Dendritic cell treated with granulocyte-macrophage colony-stimulating factor and Interleukin-4, amounts not matched to agents 40 ng/mL and 50 ng/mL, for 4 days (primary cell): Measurements from ENCODE around the gene MPIG6B.
A peak's percentile ranks its signal among the peaks of the same experiment; 100 is the strongest.

ENCODE experiments used
- H3K27ac Mint-ChIP-seq: one replicate; pipeline ENCODE4 v1.8.0; 2022; ENCODE audit warnings: mild to moderate bottlenecking, mixed read lengths
- H3K27me3 Mint-ChIP-seq: one replicate; pipeline ENCODE4 v1.8.0; 2022; ENCODE audit warnings: mild to moderate bottlenecking, mixed read lengths
- H3K36me3 Mint-ChIP-seq: one replicate; pipeline ENCODE4 v1.8.0; 2022; ENCODE audit warnings: low read depth, mixed read lengths
- H3K4me1 Mint-ChIP-seq: one replicate; pipeline ENCODE4 v1.8.0; 2022; ENCODE audit warnings: low read depth, mixed read lengths
- H3K4me3 Mint-ChIP-seq: one replicate; pipeline ENCODE4 v1.8.0; 2022; ENCODE audit warnings: mild to moderate bottlenecking, moderate library complexity, mixed read lengths
- H3K9me3 Mint-ChIP-seq: one replicate; pipeline ENCODE4 v1.8.0; 2022; ENCODE audit warnings: mixed read lengths
- intact Hi-C: fragments of 100-400 bp; cut with micrococcal nuclease; formaldehyde crosslinking; loops from one replicate; pipeline ENCODE4 v1.15.0; 2022

The MPIG6B gene

DNA sequence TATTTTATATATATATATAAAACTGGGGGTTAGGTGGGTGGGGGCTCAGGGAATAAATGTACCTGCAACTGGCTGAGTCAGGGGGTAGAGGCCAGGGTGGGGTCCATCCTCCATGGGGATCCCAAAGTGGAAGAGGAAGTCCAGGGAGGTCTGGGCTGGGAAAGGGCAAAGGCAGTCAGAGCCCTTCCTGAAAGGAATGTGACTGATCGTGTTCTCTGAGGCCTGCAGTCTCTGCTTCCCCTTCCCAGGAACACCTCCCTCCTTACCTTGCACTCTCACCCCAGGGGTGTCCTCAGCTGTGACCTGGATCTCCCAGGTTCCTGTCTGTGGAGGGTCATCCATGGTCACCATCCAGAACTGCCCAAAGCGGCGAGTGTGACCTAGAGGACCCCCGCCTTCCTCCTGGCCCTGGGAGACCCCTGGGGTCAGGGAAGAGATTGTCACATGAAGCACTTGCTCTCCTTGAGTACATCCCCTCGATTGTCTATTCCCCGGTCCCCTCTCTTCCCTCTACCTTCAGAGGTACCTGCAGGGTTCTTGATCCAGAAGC is 44.0 kb downstream of the MPIG6B start:
- Mint-ChIP-seq H3K9me3 (no peaks in the 10 kb centered on the region), H3K4me1 (peaks cover 42% of the 10 kb centered on the region), H3K27ac (peak overlapping the region; percentile 33), H3K4me3 (no peak overlapping the region), H3K36me3 (peaks cover 11% of the 10 kb centered on the region), H3K27me3 (peaks cover 3% of the 10 kb centered on the region)
- intact Hi-C loops, result no loop called here

DNA sequence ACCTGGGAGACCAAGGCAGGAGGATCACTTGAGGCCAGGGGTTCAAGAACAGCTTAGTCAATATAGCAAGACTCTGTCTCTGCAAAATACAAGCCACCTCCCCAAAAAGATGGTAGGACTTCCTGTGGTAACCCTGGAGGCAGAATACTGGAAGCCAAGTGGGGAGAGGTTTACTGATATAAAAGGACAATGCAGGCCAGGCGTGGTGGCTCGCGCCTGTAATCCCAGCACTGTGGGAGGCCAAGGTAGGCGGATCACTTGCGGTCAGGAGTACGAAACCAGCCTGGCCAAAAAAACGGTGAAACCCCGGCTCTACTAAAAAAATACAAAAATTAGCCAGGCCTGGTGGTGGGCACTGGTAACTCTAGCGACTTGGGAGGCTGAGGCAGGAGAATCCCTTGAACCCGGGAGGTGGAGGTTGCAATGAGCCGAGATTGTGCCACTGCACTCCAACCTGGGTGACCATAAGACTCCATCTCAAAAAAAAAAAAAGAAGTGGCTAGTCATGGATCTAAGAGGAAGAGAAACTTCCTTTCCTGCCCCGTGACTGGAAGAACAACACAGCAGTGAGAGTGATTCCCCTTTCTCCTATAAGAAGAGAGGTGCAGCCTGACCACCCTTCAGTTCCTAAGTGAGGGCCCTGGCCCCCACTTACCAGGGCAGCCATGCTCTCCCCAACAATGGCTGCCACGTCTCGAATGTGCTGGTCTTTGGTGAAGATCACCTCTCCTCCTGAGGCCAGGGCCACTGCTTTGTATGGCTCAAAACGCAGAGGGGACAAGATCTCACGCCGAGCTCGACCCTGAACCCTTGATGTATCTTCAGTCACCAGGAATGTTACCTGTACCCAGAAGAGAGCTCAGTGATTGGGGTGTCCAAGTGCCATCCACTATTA is 45.4 kb downstream of the MPIG6B start:
- Mint-ChIP-seq H3K4me3 (peak overlapping the region; percentile 51), H3K27ac (peak overlapping the region; percentile 33), H3K9me3 (no peaks in the 10 kb centered on the region), H3K4me1 (peaks cover 47% of the 10 kb centered on the region), H3K27me3 (peaks cover 3% of the 10 kb centered on the region), H3K36me3 (peaks cover 2% of the 10 kb centered on the region)
- intact Hi-C loops, result loop anchor here (2.0 kb wide), 3 partner anchors 30 to 88 kb away; partner anchors contain the start of genes DDAH2 and LY6G5C

DNA sequence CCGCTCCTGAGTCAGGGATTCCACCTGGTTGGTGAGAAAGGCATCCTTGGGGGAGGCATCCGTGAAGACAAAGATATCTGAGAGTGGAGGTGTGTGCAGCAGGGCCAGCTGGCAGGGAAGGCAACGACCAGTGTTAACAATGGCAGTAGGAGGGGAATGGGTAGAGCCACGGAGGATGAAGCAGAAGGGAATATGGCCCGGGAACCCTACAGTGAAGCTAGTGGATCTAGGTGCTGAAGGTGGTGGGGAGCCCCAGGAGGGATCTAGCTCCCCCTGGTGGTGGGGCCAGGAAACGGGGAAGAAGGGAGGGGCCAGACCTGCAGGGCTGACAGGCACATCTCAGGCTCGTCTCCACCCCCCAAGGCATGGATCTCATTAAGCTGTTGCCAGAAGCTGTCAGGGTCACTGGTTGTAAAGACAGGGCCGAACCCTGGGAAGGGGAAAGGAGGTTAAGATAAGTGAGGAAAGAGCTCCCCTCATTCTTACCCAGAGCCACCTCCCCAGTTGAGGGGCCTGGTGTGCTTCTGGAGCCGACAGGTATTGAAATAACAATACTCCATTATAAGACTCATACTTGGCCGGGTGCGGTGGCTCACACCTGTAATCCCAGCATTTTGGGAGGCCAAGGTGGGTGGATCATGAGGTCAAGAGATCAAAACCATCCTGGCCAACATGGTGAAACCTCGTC is 46.7 kb downstream of the MPIG6B start:
- Mint-ChIP-seq H3K9me3 (no peaks in the 10 kb centered on the region), H3K4me1 (peaks cover 44% of the 10 kb centered on the region), H3K27me3 (peaks cover 3% of the 10 kb centered on the region), H3K27ac (peak overlapping the region; percentile 33), H3K4me3 (no peak overlapping the region), H3K36me3 (no peaks in the 10 kb centered on the region)
- intact Hi-C loops, result loop anchor here (2.0 kb wide), 3 partner anchors 31 to 89 kb away; partner anchors contain the start of genes DDAH2 and LY6G5C

DNA sequence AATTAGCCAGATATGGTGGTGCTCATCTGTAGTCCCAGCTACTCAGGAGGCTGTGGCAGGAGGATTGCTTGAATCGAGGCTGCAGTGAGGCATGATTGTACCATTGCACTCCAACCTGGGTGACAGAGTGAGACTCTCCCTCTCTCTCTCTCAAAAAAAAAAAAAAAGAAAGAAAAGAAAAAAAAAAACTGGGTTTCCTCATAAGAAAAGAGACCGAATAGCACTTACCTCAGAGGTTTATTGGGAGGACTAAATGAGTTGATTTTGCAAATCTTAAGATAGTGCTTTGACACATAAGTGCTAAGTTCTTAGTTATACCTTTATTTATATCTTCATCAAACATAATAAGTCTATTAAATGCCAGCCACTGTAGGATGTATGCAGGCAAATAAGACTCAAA is 47.7 kb downstream of the MPIG6B start:
- intact Hi-C loops, result no loop called here
- no peak overlapping the region for H3K4me3 Mint-ChIP-seq
- no peaks in the 10 kb centered on the region for H3K9me3 Mint-ChIP-seq
- peaks cover 49% of the 10 kb centered on the region for H3K4me1 Mint-ChIP-seq
- no peaks in the 10 kb centered on the region for H3K36me3 Mint-ChIP-seq
- peaks cover 2% of the 10 kb centered on the region for H3K27me3 Mint-ChIP-seq
- H3K27ac Mint-ChIP-seq, result no peak overlapping the region

DNA sequence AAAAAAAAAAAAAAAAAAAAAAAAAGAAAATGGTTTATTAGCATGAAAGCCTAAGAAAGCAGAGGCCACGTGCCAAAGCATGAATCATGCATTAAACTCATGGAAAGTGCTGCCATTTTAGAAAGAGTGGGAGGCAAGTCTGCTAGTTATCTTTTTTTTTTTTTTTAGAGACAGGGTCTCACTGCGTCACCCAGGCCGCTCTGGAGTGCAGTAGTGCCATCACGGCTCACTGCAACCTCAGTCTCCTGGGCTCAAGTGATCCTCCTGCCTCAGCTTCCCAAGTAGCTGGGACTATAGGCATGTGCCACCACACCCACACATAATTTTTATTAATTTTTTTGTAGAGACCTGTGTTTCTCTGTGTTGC is 48.8 kb downstream of the MPIG6B start:
- Mint-ChIP-seq H3K9me3 (no peaks in the 10 kb centered on the region), H3K4me1 (peaks cover 60% of the 10 kb centered on the region), H3K27ac (no peak overlapping the region), H3K27me3 (peaks cover 4% of the 10 kb centered on the region), H3K4me3 (no peak overlapping the region), H3K36me3 (no peaks in the 10 kb centered on the region)
- intact Hi-C loops, result loop anchor here (1.0 kb wide), 1 partner anchor 58 kb away; no protein-coding TSS in a partner anchor

DNA sequence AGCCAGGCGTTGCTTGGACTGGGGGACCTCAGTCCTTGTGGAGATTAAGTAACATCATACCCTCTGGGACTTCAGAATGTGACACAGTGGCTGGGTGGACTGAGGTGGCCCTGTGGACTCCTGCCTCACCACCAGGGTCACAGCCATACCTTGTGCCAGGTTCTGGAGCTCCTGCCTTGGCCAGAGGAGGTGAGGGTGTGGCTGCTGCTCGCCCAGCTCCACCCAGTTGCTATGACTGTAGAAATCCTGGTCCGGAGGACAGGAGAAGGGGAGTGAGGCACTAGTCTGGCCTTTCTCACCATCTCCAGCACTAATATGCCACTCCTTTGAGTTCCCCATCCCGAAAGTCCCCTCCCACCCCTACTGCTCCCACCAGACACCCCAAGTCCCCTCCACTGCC is 52.0 kb downstream of the MPIG6B start:
- intact Hi-C loops, result no loop called here
- peak overlapping the region; percentile 29 for H3K27ac Mint-ChIP-seq

DNA sequence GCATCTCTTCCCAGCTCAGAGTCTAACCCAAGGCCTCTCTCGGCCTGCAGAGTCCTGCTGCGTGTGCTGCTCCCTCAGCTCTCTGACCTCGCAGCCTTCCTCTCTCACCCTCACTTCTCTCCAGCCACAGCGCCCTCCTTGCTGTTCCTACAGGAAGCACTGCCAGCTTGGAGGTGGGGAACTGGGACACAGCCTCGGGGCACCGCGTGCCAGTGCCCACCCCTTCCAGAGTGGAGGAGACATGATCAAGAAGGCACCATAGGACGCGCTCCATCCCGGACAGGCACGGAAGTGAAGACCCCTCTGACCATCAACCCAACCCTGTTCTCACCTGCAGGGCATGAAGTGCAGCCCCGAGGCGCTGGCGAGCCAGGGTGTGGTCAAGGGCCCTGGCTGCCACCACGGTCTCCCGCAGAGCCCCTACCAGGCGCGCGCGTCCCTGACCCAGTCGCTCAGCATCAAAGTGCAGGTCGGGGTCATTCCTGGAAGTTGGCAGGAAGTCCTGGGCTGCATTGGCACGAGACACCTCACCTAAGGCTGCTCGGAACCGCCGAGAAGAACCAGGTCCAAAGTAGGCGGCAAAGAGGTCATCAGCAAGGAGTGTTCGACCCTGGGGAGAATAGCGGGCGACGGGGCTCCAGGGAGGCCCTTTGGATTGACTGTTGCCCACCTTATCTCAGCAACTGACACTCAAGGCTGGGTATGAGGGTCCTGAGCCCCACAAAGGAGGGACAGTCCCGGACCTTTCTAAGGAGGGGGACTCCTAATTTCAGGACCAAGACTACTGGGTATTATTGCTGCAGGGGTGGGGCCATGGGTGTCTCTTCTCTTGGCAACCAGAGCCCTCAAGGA is 52.7 kb downstream of the MPIG6B start:
- H3K4me3 Mint-ChIP-seq, result peak overlapping the region; percentile 0
- H3K9me3 Mint-ChIP-seq, result no peaks in the 10 kb centered on the region
- peaks cover 4% of the 10 kb centered on the region for H3K27me3 Mint-ChIP-seq
- H3K4me1 Mint-ChIP-seq, result peaks cover 45% of the 10 kb centered on the region
- H3K27ac Mint-ChIP-seq, result peak overlapping the region; percentile 50
- peaks cover 30% of the 10 kb centered on the region for H3K36me3 Mint-ChIP-seq
- intact Hi-C loops, result no loop called here

More for the DNA sequence above, 52.0 kb downstream of the MPIG6B start:
- H3K4me3 Mint-ChIP-seq, result no peak overlapping the region
- H3K4me1 Mint-ChIP-seq, result peaks cover 45% of the 10 kb centered on the region
- peaks cover 4% of the 10 kb centered on the region for H3K27me3 Mint-ChIP-seq
- H3K9me3 Mint-ChIP-seq, result no peaks in the 10 kb centered on the region
- H3K36me3 Mint-ChIP-seq, result peaks cover 23% of the 10 kb centered on the region
